T follicular helper cell (primary cell): ENCODE results near the gene HOXD12.

Source experiments
- DNase-seq: peaks from one replicate; pipeline ENCODE4 v3.0.0-alpha.2; 2020; ENCODE audit warnings: low read depth

The HOXD12 gene

GRCh38 chr2:176080540-176081375 lies 18.8 kb upstream of the HOXD12 start:
- no peak for DNase-seq

DNA sequence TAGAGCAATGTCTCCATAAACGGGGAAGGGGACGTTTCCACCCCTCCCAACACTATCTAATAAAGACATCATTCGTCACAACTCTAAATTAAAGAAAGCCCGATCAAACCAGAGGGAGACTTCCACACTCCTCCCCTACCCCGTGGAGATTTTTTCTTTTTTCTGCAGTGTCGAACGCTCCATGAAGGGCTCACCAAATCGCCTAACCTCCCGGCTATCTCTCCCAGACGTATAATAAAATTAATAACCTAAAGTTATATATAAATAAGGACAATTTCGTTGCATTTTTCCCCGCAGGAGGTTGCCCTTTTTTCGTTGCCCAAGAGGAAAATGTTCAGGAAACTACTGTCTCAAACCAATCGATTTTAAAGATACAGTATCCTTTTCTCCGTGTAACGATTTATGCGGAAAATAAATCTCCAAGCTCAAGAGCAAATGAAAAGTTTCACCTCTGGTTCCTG lies 18.2 kb upstream of the HOXD12 start:
- DNase-seq: no peak

DNA sequence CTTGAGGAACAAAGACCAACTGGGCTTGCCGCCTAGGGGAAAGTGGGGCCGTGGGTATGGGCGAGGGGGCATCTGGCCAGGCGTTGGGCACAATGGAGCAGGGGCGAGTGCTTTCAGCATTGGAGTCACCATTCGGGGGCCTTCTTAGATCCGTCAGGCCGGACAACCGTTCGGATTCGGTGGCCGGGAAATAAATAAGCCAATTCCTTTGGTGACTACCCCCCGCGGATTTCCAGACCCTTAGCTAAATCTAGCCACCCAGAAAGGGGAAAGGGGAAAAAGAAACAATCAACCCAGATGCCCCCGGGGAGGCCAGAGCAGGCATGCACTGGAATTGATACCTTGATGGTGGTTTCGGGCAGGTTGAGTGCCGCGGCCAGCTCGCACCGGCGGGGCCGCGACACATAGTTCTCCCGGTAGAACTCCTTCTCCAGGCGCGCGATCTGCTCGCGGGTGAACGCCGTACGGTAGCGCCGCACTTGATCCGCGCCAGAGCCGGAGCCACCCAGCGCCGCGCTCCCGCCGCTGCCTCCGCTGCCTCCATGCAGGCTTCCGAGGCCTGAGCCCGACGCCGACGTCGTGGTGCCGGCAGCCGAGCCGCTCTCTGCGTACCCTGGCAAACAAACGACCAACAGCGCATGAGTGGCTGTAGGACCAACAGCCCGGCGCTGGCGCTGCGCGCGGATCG lies 17.6 kb upstream of the HOXD12 start:
- no peak for DNase-seq

DNA sequence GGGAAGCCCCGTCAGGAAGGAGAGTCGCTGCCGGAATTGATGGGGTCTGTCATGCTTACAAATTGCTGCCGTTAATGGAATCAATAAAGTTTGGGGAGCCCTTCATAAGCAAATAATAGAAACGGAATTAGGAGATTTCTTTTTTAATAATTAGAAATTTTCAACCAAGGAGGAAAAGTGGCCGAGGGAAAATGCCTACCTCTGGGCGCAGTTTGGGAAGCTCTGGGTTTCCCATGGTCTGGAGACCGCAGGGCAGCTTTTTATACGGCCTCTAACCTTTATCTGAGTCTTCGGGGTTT lies 17.1 kb upstream of the HOXD12 start:
- no peak for DNase-seq

DNA sequence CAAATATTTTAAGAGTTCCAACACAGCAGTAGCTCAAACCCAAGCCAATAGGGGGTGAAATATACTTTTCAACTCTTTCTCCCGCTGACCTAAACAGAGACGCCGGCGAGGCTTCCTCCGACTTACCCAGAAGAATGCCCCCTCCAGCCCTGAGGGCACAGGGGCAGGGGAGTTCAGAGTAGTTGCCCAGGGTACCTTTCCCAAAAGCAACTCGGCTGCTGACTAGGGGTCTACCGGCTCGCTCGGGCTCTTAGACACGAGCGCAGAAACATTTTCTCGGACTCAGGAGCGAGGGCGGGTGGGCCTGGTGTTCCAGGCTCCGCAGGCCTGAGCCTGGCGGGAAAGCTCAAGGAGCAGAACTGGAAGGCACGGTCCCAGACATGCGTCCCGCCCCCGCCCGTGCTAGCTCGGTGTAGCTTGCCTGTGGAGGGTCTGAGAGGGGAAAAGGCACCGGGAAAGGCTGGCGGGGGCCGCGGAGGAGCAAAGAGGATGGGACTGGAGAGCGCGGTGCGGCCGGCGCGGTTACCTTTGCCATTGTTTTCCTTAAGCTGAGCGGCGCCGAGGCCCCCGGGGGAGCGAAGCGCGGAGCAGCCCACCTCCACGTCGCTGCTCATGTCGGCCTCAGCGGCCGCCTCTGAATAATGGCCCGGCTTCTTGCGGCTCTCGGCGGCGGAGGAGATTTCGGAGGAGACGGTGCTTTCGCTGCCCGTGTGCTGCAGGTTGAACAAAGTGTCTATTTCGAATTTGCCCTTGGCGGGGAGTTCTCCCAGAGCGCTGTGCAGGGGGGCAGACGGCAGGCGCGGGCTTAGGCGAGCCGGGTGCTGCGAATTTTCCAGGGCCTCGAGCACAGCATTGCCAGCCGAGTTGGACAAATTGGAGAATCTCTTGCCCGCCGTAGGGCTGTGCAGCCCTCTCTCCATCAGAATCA lies 16.5 kb upstream of the HOXD12 start:
- DNase-seq: no peak

DNA sequence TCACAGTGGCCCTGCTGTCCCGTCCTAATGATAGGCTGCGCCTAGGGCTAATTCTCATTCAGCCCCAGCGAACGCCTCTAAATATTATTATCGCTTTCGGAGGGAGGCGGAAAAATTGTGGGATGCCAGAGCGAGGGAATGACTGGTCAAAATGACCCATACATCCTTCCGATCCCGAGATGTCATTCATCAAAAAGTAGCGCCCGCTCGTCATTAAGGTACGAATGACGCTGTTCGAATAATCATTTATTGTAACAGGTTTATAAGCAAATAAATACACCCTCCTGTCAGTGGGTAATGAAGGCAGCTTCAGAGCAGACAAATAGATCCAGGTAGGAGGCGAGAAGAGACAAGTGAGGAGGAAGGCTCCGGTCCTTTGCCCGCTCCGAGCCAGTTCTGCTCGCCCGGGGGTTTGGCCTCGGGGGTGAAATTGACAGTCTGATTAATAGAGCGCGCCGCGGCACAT lies 15.8 kb upstream of the HOXD12 start, which contains the start of gene EVX2:
EVX2 (minus strand) TSS at position 167 of the 466 bp plus-strand sequence. CDS start 186 bp downstream, outside the sequence.
- DNase-seq: no peak

GRCh38 chr2:176084611-176085119 lies 14.9 kb upstream of the HOXD12 start:
- no peak for DNase-seq

- no peak for DNase-seq
Observed at GRCh38 chr2:176085120-176085788, 14.3 kb upstream of the HOXD12 start.

DNA sequence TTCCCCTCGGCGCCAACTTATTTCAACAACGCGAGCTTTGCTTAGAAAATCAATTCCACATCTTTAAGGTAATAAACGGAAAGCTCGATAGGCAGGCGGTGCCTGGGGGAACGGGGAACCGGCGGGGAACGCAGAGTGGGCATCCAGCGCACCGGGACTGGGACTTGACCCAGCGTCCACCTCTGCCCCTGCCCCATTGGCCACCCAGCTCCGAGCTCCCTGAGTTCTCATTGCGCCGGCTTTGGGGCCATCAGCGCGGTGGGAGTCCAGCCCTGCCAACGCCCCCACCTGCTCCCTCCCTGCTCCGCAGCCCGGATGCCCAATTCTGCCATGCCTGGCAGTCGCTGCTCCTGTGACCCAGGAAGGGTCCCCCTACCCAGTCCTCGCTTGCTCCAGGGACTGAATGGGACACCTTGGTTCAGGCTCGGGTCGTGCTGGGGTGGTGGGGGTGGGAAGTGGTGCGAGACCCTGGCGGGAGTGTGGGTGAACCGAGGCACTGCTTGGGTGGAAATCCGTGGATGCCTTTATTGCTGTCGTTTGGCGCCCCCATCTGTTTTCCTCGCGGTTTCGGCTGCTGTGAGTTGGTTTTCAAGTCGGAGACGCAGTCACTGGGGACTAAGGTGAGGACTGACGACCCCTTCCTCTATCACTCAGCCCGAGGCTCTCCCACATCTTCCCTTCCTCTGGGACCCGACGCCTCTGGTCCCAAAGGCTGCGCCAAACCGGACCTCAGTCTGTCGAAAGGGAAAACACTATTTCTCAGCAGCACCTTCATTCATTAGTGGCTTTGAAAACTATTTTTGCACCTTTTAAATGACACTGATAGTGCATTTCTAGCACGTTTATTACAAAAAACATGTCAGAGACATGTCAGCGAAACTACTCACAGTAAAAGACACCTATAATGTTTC lies 13.5 kb upstream of the HOXD12 start:
- no peak for DNase-seq

DNA sequence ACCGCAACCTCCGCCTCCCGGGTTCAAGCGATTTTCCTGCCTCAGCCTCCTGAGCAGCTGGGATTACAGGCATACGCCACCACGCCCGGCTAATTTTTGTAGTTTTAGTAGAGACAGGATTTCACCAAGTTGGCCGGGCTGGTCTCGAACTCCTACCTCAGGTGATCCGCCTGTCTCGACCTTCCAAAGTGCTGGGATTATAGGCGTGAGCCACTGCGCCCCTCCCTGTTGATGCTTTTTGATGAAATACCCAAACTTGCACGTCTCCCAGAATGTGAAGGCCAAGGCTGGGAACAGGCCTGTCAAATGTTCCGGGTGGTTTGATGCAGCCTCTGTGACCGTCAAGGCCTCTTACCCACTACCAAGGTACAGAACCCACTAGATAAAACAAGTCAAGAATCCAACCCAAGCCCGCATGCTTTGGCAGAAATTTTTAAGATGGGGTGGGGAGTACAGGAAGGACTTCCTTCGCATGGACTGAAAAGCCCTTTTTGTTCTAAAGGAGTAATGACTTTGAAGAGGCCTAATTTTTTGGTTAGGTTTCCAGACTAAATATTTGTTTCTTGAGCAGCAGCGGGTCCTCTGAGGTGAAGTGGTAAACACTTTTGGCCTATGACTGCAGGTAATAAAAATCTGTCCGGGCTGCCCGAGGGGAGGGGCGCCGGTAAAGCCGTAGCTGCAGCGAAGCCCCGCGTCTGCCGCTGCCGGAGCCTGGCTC lies 12.1 kb upstream of the HOXD12 start:
- DNase-seq: no peak

DNA sequence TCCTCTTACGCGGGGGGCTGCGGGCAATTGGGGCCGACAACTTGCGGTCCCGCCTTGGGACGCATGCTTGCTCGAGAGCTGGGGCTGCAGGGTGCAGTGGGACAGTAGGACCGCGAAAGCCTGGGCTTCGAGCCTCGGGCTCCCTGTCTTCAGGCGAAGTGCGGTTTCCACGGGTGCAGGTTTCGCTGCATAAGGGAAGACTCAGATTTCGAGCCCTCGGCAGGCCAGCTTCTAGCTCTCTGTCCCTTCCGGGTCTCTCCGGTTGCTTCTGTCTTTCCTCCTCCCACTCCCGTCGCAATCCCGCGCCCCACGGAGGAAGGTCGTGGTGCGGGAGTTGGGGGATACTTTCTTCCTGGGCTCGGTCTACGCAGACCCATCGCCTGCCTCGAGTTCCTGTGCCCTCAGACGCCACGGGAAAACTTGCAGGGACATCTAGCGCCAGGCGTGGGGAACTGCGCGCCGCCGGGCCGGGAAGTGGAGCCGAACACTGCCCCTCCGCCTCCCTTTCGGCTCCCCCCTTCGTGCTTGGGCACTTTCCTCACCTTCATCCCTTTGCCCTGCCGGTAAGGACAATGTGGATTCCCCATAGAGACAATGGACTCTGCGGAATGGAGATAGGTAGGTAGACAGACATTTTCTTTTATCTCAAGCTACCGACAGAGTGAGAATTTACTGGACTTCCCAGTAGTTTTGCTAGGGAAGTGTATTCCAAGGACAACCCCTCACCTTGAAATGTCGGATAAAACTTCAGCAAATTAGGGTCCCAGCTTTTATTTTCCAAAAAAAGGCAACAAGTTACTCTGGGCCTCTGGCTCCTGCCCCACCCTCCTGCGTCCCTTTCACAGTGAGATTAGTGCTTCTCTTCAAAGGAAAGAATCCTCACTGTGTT lies 11.3 kb upstream of the HOXD12 start:
- no peak for DNase-seq

GRCh38 chr2:176088937-176089842 lies 10.4 kb upstream of the HOXD12 start:
- DNase-seq: no peak

DNA sequence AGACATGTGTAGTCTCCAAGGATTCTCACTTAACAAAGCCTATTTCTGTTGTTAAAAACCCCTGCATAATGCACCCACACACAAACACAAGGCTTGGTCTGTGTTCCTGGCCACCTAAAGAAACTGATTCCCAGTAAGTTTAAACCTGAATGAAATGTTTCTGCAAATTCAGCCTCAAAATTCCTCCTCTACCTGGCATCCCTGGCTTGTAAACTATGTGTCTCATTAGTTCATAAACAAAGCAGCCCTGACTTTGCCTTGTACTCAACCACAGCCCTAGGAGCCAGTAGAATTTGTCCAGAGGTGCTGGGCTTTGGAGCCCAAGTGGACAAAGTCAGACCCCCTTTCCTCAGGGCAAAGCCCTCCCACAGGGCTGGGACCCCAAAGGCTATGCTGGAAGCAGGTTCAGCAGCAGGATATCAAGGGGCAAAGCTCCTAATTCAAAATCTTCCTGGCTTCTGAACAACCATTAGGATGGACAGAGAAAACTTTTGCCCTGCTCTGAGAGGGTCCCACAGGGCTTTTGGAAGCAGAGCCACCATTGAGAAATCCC lies 9.7 kb upstream of the HOXD12 start:
- DNase-seq: no peak

GRCh38 chr2:176090862-176091261 lies 8.7 kb upstream of the HOXD12 start:
- DNase-seq: no peak

- no peak for DNase-seq
Observed at GRCh38 chr2:176091329-176092258, 8.0 kb upstream of the HOXD12 start.
